CD8-positive, alpha-beta memory T cell (primary cell): Measurements from ENCODE around the gene MPPED2. TPM values are rescaled to one million over a fixed set of nuclear protein-coding genes. Genes with fewer than 3 reads are reported as not detected.

Experiments used
- CTCF ChIA-PET: fragments of 350-600 bp; sonication (Branson Sonifier 250); formaldehyde crosslinking; loops from one replicate; lab custom pipeline; 2021; ENCODE audit warnings: antibody characterized with exemption; lab: Charles Lee
- POLR2A ChIA-PET: fragments of 350-600 bp; sonication (Branson Sonifier 250); formaldehyde crosslinking; loops from one replicate; lab custom pipeline; 2021; ENCODE audit warnings: antibody characterized with exemption; lab: Charles Lee
- DNase-seq, 5 donors: peaks; one replicate each; pipeline versions ENCODE4 v3.0.0 to v3.0.0-alpha.2; 2020 to 2022; ENCODE audit warnings: mixed read lengths in 1 of 5
- H3K27ac ChIP-seq: one replicate; pipeline ENCODE4 v1.7.0; 2013; ENCODE audit warnings: low read depth, mild to moderate bottlenecking, low read length, moderate library complexity
- H3K27me3 ChIP-seq: 2 replicates; pipeline ENCODE4 v1.7.0; 2013; ENCODE audit warnings: low read length, mild to moderate bottlenecking; ENCODE audit not compliant: insufficient read depth, poor library complexity, severe bottlenecking
- H3K36me3 ChIP-seq: 2 replicates; pipeline ENCODE4 v1.7.0; 2013; ENCODE audit warnings: mild to moderate bottlenecking, low read length, moderate library complexity; ENCODE audit not compliant: insufficient read depth
- H3K4me1 ChIP-seq: 2 replicates; pipeline ENCODE4 v1.7.0; 2013; ENCODE audit warnings: mild to moderate bottlenecking, low read length, moderate library complexity; ENCODE audit not compliant: insufficient read depth
- H3K4me3 ChIP-seq: 2 replicates; pipeline ENCODE4 v1.7.0; 2013; ENCODE audit warnings: mild to moderate bottlenecking, low read length
- H3K9me3 ChIP-seq: 2 replicates; pipeline ENCODE4 v1.7.0; 2013; ENCODE audit warnings: mild to moderate bottlenecking, low read length
- H3K27ac Mint-ChIP-seq, 8 donors: one replicate each; pipeline ENCODE4 v1.8.0; 2020 to 2021; ENCODE audit warnings: mixed read lengths in 8 of 8, mild to moderate bottlenecking in 6 of 8, inconsistent platforms in 3 of 8, moderate library complexity in 3 of 8
- H3K27me3 Mint-ChIP-seq, 2 donors: one replicate each; pipeline ENCODE4 v1.8.0; 2020 to 2021; ENCODE audit warnings: mixed read lengths in 2 of 2, mild to moderate bottlenecking in 1 of 2, moderate library complexity in 1 of 2
- H3K36me3 Mint-ChIP-seq, 3 donors: one replicate each; pipeline ENCODE4 v1.8.0; 2020 to 2021; ENCODE audit warnings: mixed read lengths in 3 of 3, inconsistent platforms in 1 of 3, mild to moderate bottlenecking in 1 of 3
- H3K4me1 Mint-ChIP-seq, 3 donors: one replicate each; pipeline ENCODE4 v1.8.0; 2020 to 2021; ENCODE audit warnings: mixed read lengths in 3 of 3, inconsistent platforms in 1 of 3, mild to moderate bottlenecking in 1 of 3
- H3K4me3 Mint-ChIP-seq, 7 donors: one replicate each; pipeline ENCODE4 v1.8.0; 2020 to 2021; ENCODE audit warnings: mixed read lengths in 7 of 7, mild to moderate bottlenecking in 6 of 7, moderate library complexity in 4 of 7, inconsistent platforms in 2 of 7
- H3K9me3 Mint-ChIP-seq, 5 donors: one replicate each; pipeline ENCODE4 v1.8.0; 2020 to 2022; ENCODE audit warnings: mixed read lengths in 5 of 5, mild to moderate bottlenecking in 3 of 5, moderate library complexity in 2 of 5, inconsistent platforms in 1 of 5
- polyA plus RNA-seq: library from polyadenylated mRNA; unstranded; fragments of 300-500 nt; fragmentation: Illumina TruSeq; gene quantifications from one replicate; pipeline ENCODE4 v1.2.3, GENCODE V29; 2021
- total RNA-seq, 2 experiments: library from RNA; stranded (reverse); gene quantifications; one replicate each; pipeline ENCODE4 v1.2.3, GENCODE V29; 2021

MPPED2 gene
- total and polyA plus RNA-seq, 3 experiments from 2014 or later: 1.1 TPM; not detected in 2

- peaks cover 0 to 2% of the 10 kb centered on the region in 2 donors for H3K27me3 Mint-ChIP-seq
- Histone ChIP-seq H3K27ac (no peak overlapping the region), H3K36me3 (no peaks in the 10 kb centered on the region), H3K4me3 (no peak overlapping the region), H3K27me3 (no peaks in the 10 kb centered on the region), H3K4me1 (no peaks in the 10 kb centered on the region), H3K9me3 (no peaks in the 10 kb centered on the region)
- no peak overlapping the region for H3K27ac Mint-ChIP-seq
- DNase-seq: no peak
- ChIA-PET CTCF (no interaction called here), POLR2A (no interaction called here)
- H3K4me3 Mint-ChIP-seq: no peak overlapping the region
- H3K36me3 Mint-ChIP-seq: peaks cover 0 to 1% (median 0%) of the 10 kb centered on the region in 3 donors
- H3K4me1 Mint-ChIP-seq: no peaks in the 10 kb centered on the region
- peaks cover 0 to 2% (median 0%) of the 10 kb centered on the region in 5 donors for H3K9me3 Mint-ChIP-seq
These were observed 74.7 kb downstream of the MPPED2 start for GRCh38 chr11:30511408-30511807.

GRCh38 chr11:30510750-30511149 is 75.4 kb downstream of the MPPED2 start:
- Histone ChIP-seq H3K36me3 (no peaks in the 10 kb centered on the region), H3K4me1 (no peaks in the 10 kb centered on the region), H3K9me3 (no peaks in the 10 kb centered on the region), H3K27me3 (no peaks in the 10 kb centered on the region), H3K27ac (no peak overlapping the region), H3K4me3 (no peak overlapping the region)
- peaks cover 0 to 2% (median 0%) of the 10 kb centered on the region in 5 donors for H3K9me3 Mint-ChIP-seq
- ChIA-PET CTCF (no interaction called here), POLR2A (no interaction called here)
- DNase-seq: no peak
- H3K27me3 Mint-ChIP-seq: peaks cover 0 to 2% of the 10 kb centered on the region in 2 donors
- H3K27ac Mint-ChIP-seq: no peak overlapping the region
- peaks cover 0 to 1% (median 0%) of the 10 kb centered on the region in 3 donors for H3K36me3 Mint-ChIP-seq
- H3K4me1 Mint-ChIP-seq: no peaks in the 10 kb centered on the region
- no peak overlapping the region for H3K4me3 Mint-ChIP-seq

GRCh38 chr11:30509364-30509763 is 76.8 kb downstream of the MPPED2 start:
- peaks cover 0 to 3% (median 0%) of the 10 kb centered on the region in 3 donors for H3K36me3 Mint-ChIP-seq

GRCh38 chr11:30508594-30508993 is 77.6 kb downstream of the MPPED2 start:
- peaks cover 0 to 2% (median 0%) of the 10 kb centered on the region in 5 donors for H3K9me3 Mint-ChIP-seq
- no peak overlapping the region for H3K4me3 Mint-ChIP-seq
- no peaks in the 10 kb centered on the region for H3K4me1 ChIP-seq
- POLR2A ChIA-PET: no interaction called here
- H3K27ac Mint-ChIP-seq: no peak overlapping the region
- CTCF ChIA-PET: no interaction called here
- no peaks in the 10 kb centered on the region for H3K27me3 ChIP-seq
- H3K9me3 ChIP-seq: no peaks in the 10 kb centered on the region
- no peak for DNase-seq
- no peaks in the 10 kb centered on the region for H3K4me1 Mint-ChIP-seq
- no peak overlapping the region for H3K27ac ChIP-seq
- H3K4me3 ChIP-seq: no peak overlapping the region
- peaks cover 0 to 3% (median 0%) of the 10 kb centered on the region in 3 donors for H3K36me3 Mint-ChIP-seq
- H3K27me3 Mint-ChIP-seq: peaks cover 0 to 2% of the 10 kb centered on the region in 2 donors
- H3K36me3 ChIP-seq: no peaks in the 10 kb centered on the region

More at GRCh38 chr11:30509364-30509763, 76.8 kb downstream of the MPPED2 start:
- Mint-ChIP-seq H3K27ac (no peak overlapping the region), H3K4me1 (no peaks in the 10 kb centered on the region), H3K27me3 (peaks cover 0 to 2% of the 10 kb centered on the region in 2 donors), H3K9me3 (peaks cover 0 to 2% (median 0%) of the 10 kb centered on the region in 5 donors), H3K4me3 (no peak overlapping the region)
- H3K9me3 ChIP-seq: no peaks in the 10 kb centered on the region
- no peaks in the 10 kb centered on the region for H3K4me1 ChIP-seq
- no peak for DNase-seq
- no peaks in the 10 kb centered on the region for H3K36me3 ChIP-seq
- ChIA-PET POLR2A (no interaction called here), CTCF (no interaction called here)
- no peaks in the 10 kb centered on the region for H3K27me3 ChIP-seq
- H3K4me3 ChIP-seq: no peak overlapping the region
- no peak overlapping the region for H3K27ac ChIP-seq

- Mint-ChIP-seq H3K4me1 (no peaks in the 10 kb centered on the region), H3K4me3 (no peak overlapping the region), H3K27me3 (peaks cover 0 to 2% of the 10 kb centered on the region in 2 donors), H3K9me3 (no peaks in the 10 kb centered on the region), H3K36me3 (peaks cover 0 to 2% (median 0%) of the 10 kb centered on the region in 3 donors), H3K27ac (no peak overlapping the region)
- Histone ChIP-seq H3K4me3 (no peak overlapping the region), H3K36me3 (no peaks in the 10 kb centered on the region), H3K27ac (no peak overlapping the region), H3K9me3 (no peaks in the 10 kb centered on the region), H3K27me3 (no peaks in the 10 kb centered on the region), H3K4me1 (no peaks in the 10 kb centered on the region)
- no peak for DNase-seq
- CTCF ChIA-PET: no interaction called here
- POLR2A ChIA-PET: no interaction called here
These were observed 80.5 kb downstream of the MPPED2 start for GRCh38 chr11:30505603-30506002.

- Histone ChIP-seq H3K4me3 (no peak overlapping the region), H3K36me3 (no peaks in the 10 kb centered on the region), H3K27ac (no peak overlapping the region), H3K9me3 (no peaks in the 10 kb centered on the region), H3K27me3 (no peaks in the 10 kb centered on the region), H3K4me1 (no peaks in the 10 kb centered on the region)
- Mint-ChIP-seq H3K36me3 (peaks cover 0 to 2% (median 0%) of the 10 kb centered on the region in 3 donors), H3K27ac (no peak overlapping the region), H3K27me3 (peaks cover 0 to 2% of the 10 kb centered on the region in 2 donors), H3K4me3 (no peak overlapping the region), H3K4me1 (no peaks in the 10 kb centered on the region), H3K9me3 (no peaks in the 10 kb centered on the region)
- no peak for DNase-seq
- ChIA-PET CTCF (no interaction called here), POLR2A (no interaction called here)
These were observed 81.7 kb downstream of the MPPED2 start for GRCh38 chr11:30504468-30504867.

- no peaks in the 10 kb centered on the region for H3K9me3 Mint-ChIP-seq
- H3K27ac Mint-ChIP-seq: peak overlapping the region in 1 of 8 donors; percentile 13
- no peaks in the 10 kb centered on the region for H3K4me1 Mint-ChIP-seq
- H3K27me3 Mint-ChIP-seq: peaks cover 0 to 2% of the 10 kb centered on the region in 2 donors
- POLR2A ChIA-PET: no interaction called here
- H3K27ac ChIP-seq: no peak overlapping the region
- H3K27me3 ChIP-seq: no peaks in the 10 kb centered on the region
- DNase-seq: no peak
- no peaks in the 10 kb centered on the region for H3K36me3 ChIP-seq
- CTCF ChIA-PET: no interaction called here
- H3K4me3 ChIP-seq: no peak overlapping the region
- H3K9me3 ChIP-seq: no peaks in the 10 kb centered on the region
- H3K36me3 Mint-ChIP-seq: peaks cover 0 to 2% (median 0%) of the 10 kb centered on the region in 3 donors
- H3K4me3 Mint-ChIP-seq: no peak overlapping the region
- H3K4me1 ChIP-seq: no peaks in the 10 kb centered on the region
These were observed 83.0 kb downstream of the MPPED2 start for GRCh38 chr11:30503156-30503555.

- Histone ChIP-seq H3K4me1 (no peaks in the 10 kb centered on the region), H3K27ac (no peak overlapping the region), H3K4me3 (no peak overlapping the region), H3K9me3 (no peaks in the 10 kb centered on the region), H3K27me3 (no peaks in the 10 kb centered on the region), H3K36me3 (no peaks in the 10 kb centered on the region)
- H3K27ac Mint-ChIP-seq: no peak overlapping the region
- H3K9me3 Mint-ChIP-seq: peaks cover 0 to 2% (median 0%) of the 10 kb centered on the region in 5 donors
- H3K27me3 Mint-ChIP-seq: peaks cover 0 to 1% of the 10 kb centered on the region in 2 donors
- ChIA-PET CTCF (no interaction called here), POLR2A (no interaction called here)
- H3K36me3 Mint-ChIP-seq: peaks cover 0 to 2% (median 0%) of the 10 kb centered on the region in 3 donors
- DNase-seq: no peak
- no peak overlapping the region for H3K4me3 Mint-ChIP-seq
- no peaks in the 10 kb centered on the region for H3K4me1 Mint-ChIP-seq
These were observed 83.8 kb downstream of the MPPED2 start for GRCh38 chr11:30502305-30502704.
